Vagina (tissue), 2 donors: ENCODE data around the gene DNAJC9. TPM values are rescaled to one million over a fixed set of nuclear protein-coding genes. Genes with fewer than 3 reads are reported as not detected.

Experiments used
- DNase-seq, 2 donors: peaks; one replicate each; pipeline ENCODE4 v3.0.0-alpha.2; 2017; ENCODE audit errors: extremely low spot score in 2 of 2
- H3K27ac ChIP-seq: fragments of 200-600 bp; sonication (generic); one replicate; pipeline ENCODE4 v1.5.1; 2019
- H3K27me3 ChIP-seq: fragments of 200-600 bp; sonication (generic); one replicate; pipeline ENCODE4 v1.5.1; 2019
- H3K36me3 ChIP-seq, 2 donors: fragments of 200-600 bp; sonication (generic); one replicate each; pipeline ENCODE4 v1.5.1; 2017 to 2019
- H3K4me1 ChIP-seq: fragments of 200-600 bp; sonication (generic); one replicate; pipeline ENCODE4 v1.5.1; 2019
- H3K4me3 ChIP-seq, 2 donors: fragments of 200-600 bp; sonication (generic); 1 replicate in 1 of 2; 2 replicates in 1 of 2; pipeline ENCODE4 v1.5.1; 2016 to 2019
- H3K9me3 ChIP-seq: fragments of 200-600 bp; sonication (generic); one replicate; pipeline ENCODE4 v1.5.1; 2019
- CTCF ChIP-seq, 3 experiments: fragments of 450-650 bp in 2 of 3; fragments of 200-600 bp in 1 of 3; sonication (generic) in 1 of 3; IDR thresholded peaks; one replicate each; pipeline ENCODE4 v1.5.1; 2017 to 2019; ENCODE audit warnings: antibody characterized with exemption in 3 of 3, mild to moderate bottlenecking in 2 of 3, moderate library complexity in 2 of 3
- POLR2A ChIP-seq, 2 donors: fragments of 450-650 bp; IDR thresholded peaks; one replicate each; pipeline ENCODE4 v1.6.1; 2017; ENCODE audit warnings: antibody characterized with exemption in 2 of 2, mild to moderate bottlenecking in 2 of 2, moderate library complexity in 2 of 2
- POLR2AphosphoS5 ChIP-seq, 2 donors: sonication (generic); formaldehyde crosslinking; IDR thresholded peaks; one replicate each; pipeline ENCODE4 v1.9.0; 2017; ENCODE audit warnings: antibody characterized with exemption in 2 of 2, mild to moderate bottlenecking in 2 of 2, low read depth in 1 of 2; ENCODE audit not compliant: insufficient read depth in 1 of 2
- intact Hi-C: fragments of 100-400 bp; cut with DNase I; formaldehyde crosslinking; loops from one replicate; pipeline ENCODE4 v1.15.1; 2023
- total RNA-seq: library from RNA; depleted of rRNA; stranded (reverse); fragments of >200 nt; gene quantifications from one replicate; pipeline ENCODE4 v1.2.3, GENCODE V29; 2016

DNAJC9 gene
- total RNA-seq, 1 donor from 2014 or later = 16.2 TPM

- TF ChIP-seq POLR2AphosphoS5 (IDR thresholded peaks at IDR 0.05; ENCODE audit: insufficient read depth in 1 of 2, low read depth in 1 of 2) = no peak
- no peak for TF ChIP-seq CTCF (IDR thresholded peaks at IDR 0.05)
- no peak for TF ChIP-seq POLR2A (IDR thresholded peaks at IDR 0.05)
Measured at GRCh38 chr10:73229567-73229966, 17.5 kb downstream of the DNAJC9 start.

GRCh38 chr10:73228247-73228646 is 18.8 kb downstream of the DNAJC9 start:
- no peaks in the 10 kb centered on the region for H3K4me1 ChIP-seq
- DNase-seq = no peak
- H3K27me3 ChIP-seq = no peaks in the 10 kb centered on the region
- H3K9me3 ChIP-seq = no peaks in the 10 kb centered on the region
- H3K4me3 ChIP-seq = no peak overlapping the region
- TF ChIP-seq POLR2AphosphoS5 (IDR thresholded peaks at IDR 0.05; ENCODE audit: insufficient read depth in 1 of 2, low read depth in 1 of 2) (no peak), POLR2A (IDR thresholded peaks at IDR 0.05) (no peak), CTCF (IDR thresholded peaks at IDR 0.05) (no peak)
- intact Hi-C loops = no loop called here
- H3K27ac ChIP-seq = no peak overlapping the region
- H3K36me3 ChIP-seq = peaks cover 0 to 18% of the 10 kb centered on the region in 2 donors

More at GRCh38 chr10:73229567-73229966, 17.5 kb downstream of the DNAJC9 start:
- intact Hi-C loops = no loop called here
- DNase-seq = no peak
- Histone ChIP-seq H3K4me1 (no peaks in the 10 kb centered on the region), H3K36me3 (peaks cover 0 to 31% of the 10 kb centered on the region in 2 donors), H3K27me3 (no peaks in the 10 kb centered on the region), H3K4me3 (no peak overlapping the region), H3K9me3 (no peaks in the 10 kb centered on the region), H3K27ac (no peak overlapping the region)

GRCh38 chr10:73226663-73227062 is 20.4 kb downstream of the DNAJC9 start:
- no peak overlapping the region for H3K27ac ChIP-seq
- intact Hi-C loops = no loop called here
- no peaks in the 10 kb centered on the region for H3K4me1 ChIP-seq
- H3K4me3 ChIP-seq = no peak overlapping the region
- H3K27me3 ChIP-seq = no peaks in the 10 kb centered on the region
- no peak for DNase-seq
- no peaks in the 10 kb centered on the region for H3K9me3 ChIP-seq
- TF ChIP-seq CTCF (IDR thresholded peaks at IDR 0.05) (no peak), POLR2AphosphoS5 (IDR thresholded peaks at IDR 0.05; ENCODE audit: insufficient read depth in 1 of 2, low read depth in 1 of 2) (no peak), POLR2A (IDR thresholded peaks at IDR 0.05) (no peak)
- H3K36me3 ChIP-seq = peaks cover 0 to 15% of the 10 kb centered on the region in 2 donors

GRCh38 chr10:73225518-73225917 is 21.5 kb downstream of the DNAJC9 start:
- H3K36me3 ChIP-seq = peaks cover 0 to 7% of the 10 kb centered on the region in 2 donors

More at GRCh38 chr10:73225518-73225917, 21.5 kb downstream of the DNAJC9 start:
- no peak overlapping the region for H3K27ac ChIP-seq
- no peak overlapping the region for H3K4me3 ChIP-seq
- TF ChIP-seq POLR2AphosphoS5 (IDR thresholded peaks at IDR 0.05; ENCODE audit: insufficient read depth in 1 of 2, low read depth in 1 of 2) = no peak
- no peak for TF ChIP-seq CTCF (IDR thresholded peaks at IDR 0.05)
- TF ChIP-seq POLR2A (IDR thresholded peaks at IDR 0.05) = no peak
- H3K9me3 ChIP-seq = no peaks in the 10 kb centered on the region
- no peaks in the 10 kb centered on the region for H3K4me1 ChIP-seq
- no peak for DNase-seq
- H3K27me3 ChIP-seq = no peaks in the 10 kb centered on the region
- intact Hi-C loops = no loop called here
